IPS-NIHi7 (cell line): ENCODE measurements around the gene NIPBL.
"Not testable (repeated sequence)": the region's sequence is repeated elsewhere in the genome, so short reads cannot be mapped to it uniquely, and the experiment has no call there.

Experiments used
- DNase-seq: peaks from one replicate; pipeline ENCODE4 v3.0.0; 2012; ENCODE audit warnings: mixed read lengths; ENCODE audit errors: extremely low spot score

The NIPBL gene

DNA sequence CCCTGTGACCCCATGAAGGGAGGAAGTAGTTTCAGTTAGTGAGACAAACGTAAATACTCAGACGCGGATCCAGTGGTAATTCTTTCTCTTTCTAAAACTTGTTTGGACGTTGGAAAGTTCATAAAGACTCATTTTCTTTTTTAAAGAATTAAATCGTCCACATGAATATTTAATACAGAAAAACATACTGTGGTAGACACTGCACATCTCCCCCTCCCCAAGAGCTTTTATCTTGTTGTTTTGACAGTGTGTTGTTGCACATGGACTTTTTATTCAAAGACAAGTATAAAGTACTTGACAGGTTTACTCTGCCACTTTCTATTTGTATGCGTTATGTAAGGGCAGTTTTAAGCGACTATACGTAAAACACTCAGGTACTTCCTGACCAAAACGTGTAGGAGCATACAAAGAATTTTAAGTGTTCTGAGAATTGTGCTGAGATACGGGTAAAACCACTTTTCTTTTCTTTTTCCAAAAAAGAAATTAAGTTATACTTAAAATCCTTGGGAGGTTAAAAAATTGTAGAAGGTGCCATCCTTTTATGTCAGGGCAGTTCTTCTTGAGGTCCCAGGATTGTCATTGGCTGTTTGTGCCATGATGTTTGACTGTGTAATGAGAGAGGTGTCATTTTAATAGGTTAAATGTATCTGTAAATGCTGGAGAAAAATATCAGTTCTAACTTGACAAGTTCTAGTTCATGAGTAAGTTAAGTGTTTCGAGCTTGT, 1.3 kb downstream of the NIPBL start:
- DNase-seq: no peak

DNA sequence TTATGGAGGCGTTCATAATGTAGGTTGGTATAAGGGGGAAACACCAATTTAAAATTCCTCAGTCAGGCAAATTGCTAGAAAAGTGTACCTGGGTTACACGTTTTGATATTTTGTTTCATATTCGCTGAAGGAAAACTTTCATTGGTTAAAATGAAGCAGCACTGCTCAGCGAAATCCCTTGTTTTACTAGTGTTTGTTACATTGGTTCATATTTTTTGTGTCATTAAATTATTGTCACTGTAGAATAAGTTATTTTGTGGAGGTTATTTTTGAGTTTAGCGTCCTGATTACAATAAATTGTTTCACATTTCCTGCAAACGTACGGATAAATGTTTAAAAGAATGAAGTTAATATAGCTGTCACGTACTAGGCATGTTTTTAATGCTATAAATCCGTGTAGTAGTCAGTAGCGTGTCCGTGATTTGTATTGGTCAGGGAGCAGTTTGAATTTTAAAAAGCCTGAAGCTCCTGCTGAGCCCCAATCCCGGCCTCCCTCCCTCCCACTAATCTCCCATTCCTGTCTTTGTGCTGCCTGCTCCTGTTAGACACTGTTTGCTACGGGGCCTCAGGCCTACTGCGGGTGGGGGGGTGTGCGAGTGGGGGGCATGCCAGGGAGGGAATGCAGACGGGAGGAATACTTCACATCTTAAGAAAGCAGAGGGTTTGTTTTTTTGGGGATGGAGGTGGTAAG, 2.0 kb downstream of the NIPBL start:
- DNase-seq: peak; percentile 78

DNA sequence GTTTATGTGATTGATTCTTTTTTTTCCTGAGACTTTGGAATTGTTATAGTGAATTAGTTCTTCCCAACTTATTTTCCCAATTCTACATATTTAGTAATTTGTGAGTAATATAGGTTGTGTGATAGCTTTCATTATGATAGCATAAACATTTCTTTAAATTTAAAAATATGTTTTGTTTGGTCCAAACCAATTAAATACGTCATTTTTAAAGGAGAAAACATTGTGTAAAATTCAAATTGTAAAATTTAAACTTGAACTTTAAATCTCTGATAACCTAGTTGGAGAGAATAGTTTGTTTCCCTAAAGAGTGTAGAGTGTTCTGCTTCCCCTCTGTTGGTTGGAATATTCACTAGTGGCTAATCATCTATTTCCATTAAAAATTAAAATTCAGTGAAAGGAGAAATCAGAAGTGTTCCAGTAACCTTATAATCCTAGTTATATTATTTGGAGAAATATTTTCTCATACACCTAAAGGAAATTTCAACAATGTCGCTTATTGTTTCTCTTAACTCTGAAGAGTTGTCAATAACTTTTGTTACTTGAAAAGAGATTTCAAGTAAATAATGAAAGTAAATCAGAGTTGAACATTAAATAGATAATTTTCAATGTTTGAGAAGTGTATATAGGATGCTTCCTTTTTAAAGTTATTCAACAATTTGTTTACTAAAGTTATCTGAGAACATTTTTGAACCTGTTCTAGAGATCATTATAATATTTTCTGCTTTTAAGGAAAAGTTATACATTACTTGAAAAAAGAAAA, 2.9 kb downstream of the NIPBL start:
- DNase-seq: no peak

DNA sequence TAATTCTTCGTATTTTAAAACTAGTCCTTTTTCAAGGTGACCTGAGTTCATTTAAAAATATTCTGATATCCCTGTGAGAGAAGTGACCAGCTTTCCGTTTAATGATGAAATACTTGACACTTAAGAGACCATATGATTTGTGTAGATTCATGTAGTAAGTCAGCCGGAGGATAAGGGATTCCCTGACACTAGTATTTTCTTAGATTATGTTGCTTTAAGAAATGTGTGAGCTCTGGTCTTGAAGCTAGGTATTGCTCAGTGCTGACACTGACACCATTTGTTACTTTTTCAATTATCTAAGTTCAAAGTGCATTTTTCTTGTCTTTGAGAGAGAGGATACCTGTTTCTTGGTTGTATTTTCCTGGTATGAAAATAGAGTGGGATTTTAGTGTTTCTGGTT, 4.2 kb downstream of the NIPBL start:
- DNase-seq: no peak

DNA sequence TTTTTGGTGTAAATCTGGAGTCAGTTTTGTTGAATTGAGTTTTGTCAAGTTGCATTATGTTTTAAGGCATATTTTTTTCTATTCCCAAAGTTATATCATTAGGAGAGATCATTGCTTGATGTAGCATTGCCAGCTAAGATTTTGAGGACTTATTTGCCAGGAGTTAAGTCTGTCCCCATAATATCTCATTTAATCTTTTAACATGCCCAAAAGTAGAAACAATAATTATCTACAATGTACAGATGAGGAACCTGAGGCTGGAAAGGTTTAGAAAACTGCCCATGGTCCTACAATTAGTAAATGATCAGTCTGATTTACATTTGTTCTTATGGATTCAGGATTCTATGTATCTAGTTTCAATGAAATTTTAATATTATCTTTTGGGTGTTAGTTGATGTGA, 4.7 kb downstream of the NIPBL start:
- DNase-seq: no peak

DNA sequence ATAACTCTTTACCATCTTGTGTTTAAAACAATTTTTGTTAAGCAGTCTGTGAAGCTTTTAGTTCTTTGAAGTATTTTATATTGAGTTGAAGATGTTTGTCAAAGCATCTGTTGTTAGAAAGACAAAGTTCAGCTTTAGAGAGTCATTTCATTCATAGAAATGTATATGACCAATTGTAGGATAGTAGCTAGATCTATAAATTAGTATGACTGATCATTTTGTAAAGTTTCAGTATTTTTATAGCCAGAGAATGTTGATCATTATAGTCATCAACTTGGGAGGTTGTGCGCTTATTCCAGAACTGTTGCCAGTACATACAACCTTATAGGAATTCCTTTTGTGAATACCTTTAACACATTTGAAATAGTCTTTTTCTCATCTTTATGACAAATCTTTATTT, 5.2 kb downstream of the NIPBL start:
- DNase-seq: no peak

DNA sequence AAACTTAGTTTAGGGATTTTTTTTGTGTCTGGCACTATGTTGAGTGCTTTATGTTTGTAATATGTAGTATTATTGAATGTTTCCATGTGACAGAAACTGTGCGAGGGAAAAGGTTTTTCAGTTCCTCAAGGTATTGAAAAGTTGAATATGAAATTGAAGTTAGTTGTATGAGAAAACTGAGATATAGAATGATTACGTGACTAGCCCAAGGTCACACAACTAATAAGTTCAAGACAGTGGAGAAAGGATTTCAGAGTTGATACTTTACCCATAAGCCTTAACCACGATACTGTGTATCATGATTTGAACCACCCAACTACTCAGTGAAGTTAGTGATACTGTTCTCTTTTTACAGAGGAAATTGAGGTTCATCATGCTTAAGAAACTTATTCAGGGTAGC, 5.7 kb downstream of the NIPBL start:
- no peak for DNase-seq

DNA sequence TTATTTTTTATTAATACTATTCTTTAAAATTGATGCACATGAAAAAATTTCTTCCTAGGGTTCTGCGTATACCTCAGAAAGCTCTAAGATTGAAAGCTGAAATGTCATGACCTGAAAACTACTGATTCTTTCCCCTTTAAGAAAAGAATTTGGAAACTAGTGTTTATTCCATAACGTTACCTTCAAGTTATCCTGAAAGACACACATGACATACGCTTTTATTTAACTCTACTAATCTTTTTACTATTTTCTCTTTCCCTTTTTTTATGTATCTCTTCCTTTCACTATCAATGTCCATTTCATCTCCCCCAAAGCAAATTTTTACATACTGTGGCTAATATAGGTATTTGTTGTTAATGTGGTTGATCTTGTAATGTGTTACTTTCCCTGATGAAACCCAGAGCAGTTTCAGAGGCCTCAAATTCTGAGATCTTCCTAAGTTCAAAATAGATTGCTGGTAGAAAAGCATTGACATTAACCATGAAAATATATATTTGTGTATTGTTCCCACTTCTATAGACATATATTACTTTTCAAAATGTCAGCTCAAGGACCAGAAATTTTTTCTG, 7.4 kb downstream of the NIPBL start:
- no peak for DNase-seq

DNA sequence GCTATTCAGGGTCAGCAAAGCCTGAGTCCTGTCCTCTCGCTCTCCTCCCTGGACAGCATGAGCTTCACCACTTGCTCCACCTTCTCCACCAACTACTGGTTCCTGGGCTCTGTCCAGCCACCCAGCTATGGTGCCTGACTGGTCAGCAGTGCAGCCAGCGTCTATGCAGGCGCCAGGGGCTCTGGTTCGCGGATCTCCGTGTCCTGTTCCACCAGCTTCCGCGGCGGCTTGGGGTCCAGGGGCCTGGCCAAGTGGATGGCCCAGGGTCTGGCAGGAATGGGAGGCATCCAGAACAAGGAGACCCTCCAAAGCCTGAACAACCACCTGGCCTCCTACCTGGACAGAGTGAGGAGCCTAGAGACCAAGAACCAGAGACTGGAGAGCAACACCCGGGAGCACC, 8.6 kb downstream of the NIPBL start:
- no peak for DNase-seq

DNA sequence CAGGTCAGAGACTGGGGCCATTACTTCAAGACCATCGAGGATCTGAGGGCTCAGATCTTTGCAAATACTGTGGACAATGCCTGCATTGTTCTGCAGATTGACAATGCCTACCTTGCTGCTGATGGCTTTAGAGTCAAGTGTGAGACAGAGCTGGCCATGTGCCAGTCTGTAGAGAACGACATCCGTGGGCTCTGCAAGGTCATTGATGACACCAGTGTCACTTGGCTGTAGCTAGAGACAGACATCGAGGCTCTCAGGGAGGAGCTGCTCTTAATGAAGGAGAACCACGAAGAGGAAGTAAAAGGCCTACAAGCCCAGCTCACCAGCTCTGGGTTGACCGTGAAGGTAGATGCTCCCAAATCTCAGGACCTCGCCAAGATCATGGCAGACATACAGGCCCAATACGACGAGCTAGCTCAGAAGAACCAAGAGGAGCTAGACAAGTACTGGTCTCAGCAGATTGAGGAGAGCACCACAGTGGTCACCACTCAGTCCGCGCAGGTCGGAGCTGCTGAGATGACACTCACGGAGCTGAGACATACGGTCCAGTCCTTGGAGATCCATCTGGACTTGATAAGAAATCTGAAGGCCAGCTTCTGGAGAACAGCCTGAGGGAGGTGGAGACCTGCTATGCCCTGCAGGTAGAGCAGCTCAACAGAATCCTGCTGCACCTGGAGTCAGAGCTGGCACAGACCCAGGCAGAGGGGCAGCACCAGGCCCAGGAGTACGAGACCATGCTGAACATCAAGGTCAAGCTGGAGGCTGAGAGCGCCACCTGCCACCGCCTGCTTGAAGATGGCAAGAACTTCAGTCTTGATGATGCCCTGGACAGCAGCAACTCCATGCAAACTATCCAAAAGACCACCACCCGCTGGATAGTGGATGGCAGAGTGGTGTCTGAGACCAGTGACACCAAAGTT, 9.3 kb downstream of the NIPBL start:
- no peak for DNase-seq

DNA sequence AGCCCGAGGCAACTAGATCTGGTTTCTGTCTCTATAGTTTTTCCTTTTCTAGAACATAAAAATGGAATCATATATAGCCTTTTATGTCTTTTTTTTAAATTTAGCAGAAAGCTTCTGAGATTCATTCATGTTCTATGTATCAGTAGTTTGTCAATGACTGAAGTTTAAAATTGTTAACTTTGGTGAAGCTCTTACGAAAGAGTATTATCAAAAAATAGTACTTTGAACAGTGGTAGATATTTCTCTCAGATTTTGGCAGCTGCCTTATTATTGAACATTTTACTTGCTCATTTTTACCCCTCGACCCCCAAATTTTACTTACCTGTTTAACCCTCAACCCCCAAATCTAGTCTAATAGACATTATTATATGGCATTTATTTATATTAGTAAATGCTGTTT, 10.2 kb downstream of the NIPBL start:
- DNase-seq: no peak

DNA sequence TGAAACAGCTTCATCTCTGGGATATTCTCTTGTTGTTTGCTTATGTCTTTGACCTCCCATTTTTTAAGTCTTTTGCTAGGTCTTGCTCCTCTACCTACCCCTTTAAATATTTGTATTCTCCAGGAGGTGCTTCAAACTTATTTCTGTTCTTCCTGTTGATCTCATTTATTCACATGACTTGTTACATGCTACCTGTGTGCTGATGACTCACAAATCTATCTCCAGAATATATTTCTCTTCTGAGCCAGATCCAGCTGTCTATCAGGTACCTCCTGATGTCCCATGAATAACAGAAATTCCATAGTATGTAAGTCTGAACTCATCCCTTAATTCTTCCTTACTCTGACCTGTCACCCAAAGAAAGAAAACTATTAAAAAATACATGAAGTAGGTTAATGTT, 11.0 kb downstream of the NIPBL start:
- DNase-seq: no peak

DNA sequence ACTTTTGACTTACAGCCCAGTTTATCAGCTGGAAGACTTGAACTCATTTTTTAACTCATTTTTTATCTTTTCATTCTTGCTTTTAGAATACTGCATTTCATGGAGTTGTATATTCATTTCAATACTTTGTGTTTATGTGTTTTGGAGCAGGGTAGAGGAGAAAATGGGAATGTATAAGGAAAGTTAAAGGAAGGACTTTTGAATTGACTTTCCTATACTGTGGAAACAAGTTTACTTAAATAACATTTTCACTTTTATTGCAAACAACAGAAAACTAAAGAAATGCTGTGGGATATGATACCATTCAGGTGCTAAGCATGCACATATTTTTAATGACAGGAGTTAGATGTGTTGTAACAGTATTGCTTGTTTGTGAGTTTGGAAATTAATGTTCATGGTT, 11.7 kb downstream of the NIPBL start:
- no peak for DNase-seq

DNA sequence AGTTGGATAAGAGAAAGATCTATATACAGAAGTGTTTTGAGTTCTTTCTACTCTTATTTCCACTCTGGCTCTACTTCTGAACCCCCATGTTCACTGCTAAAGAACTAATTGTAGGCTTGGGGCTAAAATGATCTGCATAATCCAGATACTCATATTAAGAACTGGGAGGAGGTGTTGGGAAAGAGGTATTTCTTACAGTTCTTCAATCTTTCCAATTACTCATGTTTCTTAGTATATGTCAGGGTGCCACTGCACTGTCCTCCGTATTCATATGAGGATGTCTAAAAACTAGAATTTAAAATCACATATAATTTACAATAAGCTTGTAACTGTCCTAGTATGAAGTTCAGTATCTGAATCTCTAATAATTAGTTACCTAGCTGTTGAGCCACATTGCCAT, 12.7 kb downstream of the NIPBL start:
- DNase-seq: no peak

DNA sequence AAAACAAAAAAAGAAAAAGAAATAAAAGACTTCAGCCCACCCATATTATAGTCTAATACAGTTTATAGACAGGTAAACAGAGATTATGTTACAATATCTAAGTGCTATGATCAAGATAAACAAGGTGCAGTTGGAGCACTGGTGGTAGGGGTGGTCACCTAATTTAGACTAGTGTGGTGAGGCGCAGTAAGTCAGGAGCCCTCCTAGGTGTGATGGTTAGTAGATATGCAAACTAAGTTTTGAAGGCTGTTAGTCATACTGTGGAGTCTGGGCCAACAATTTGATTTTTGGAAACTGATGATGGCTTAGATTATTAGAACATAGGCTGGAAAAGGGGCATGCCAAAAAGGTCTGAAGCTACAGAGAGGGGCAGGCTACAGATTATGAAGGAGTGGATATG, 14.7 kb downstream of the NIPBL start:
- DNase-seq: no peak

DNA sequence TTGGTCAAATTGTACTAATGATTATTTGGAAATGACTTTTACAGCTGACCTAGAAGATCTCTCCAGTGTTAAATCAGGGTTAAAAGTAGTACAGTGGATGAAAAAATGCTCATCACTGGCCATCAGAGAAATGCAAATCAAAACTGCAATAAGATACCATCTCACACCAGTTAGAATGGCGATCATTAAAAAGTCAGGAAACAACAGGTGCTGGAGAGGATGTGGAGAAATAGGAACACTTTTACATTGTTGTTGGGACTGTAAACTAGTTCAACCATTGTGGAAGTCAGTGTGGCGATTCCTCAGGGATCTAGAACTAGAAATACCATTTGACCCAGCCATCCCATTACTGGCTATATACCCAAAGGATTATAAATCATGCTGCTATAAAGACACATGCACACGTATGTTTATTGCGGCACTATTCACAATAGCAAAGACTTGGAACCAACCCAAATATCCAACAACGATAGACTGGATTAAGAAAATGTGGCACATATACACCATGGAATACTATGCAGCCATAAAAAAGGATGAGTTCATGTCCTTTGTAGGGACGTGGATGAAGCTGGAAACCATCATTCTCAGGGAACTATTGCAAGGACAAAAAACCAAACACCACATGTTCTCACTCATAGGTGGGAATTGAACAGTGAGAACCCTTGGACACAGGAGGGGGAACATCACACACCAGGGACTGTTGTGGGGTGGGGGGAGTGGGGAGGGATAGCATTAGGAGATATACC, 15.7 kb downstream of the NIPBL start:
- not testable (repeated sequence) for DNase-seq

DNA sequence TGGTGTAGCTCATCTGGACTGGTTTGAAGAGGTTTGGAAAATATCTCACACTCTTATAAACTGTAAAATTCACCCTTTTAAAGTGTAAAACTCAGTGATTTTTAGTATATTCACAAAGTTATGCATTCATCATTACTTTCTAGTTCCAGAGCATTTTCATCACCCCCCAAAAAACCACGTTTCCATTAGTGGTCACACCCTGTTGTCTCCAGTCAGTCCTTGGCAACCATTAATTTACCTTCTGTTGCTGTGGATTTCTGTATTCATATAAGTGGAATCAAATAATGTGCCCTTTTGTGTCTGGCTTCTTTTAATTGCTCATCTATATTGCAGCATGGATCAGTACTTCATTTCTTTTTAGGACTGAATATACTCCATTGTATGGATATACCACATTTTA, 18.4 kb downstream of the NIPBL start:
- DNase-seq: no peak

DNA sequence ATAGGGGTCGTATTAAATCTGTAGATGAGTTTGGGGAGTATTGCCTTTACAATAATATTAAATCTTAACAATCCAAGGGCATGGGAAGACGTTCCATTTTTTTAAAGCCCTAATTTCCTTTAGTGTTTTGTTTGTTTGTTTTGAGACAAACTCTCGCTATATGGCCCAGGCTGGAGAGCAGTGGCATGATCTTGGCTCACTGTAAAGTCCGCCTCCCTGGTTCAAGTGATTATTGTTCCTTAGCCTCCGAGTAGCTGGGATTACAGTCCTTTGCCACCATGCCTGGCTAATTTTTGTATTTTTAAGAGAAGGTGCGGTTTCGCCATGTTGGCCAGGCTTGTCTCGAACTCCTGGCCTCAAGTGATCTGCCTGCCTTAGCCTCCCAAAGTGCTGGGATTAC, 19.9 kb downstream of the NIPBL start:
- no peak for DNase-seq

DNA sequence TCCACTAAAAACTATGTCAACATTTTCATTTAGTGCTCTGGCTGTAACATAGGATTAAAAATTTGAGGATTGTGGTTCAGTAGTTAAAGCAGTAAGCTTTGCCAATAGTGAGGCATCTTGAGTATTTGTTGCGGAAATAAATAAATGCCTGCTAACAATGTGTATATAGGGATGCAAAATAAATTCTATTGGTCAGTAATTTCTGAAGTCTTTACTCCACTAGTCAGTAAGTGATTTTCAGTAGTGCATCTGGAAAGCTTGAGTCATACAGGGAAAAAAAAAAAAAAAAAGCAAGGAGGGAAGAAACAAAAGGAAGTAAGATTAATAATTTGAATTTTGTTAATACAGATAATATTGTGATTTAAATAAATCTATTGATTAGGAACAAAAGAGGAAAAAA, 21.0 kb downstream of the NIPBL start:
- DNase-seq: no peak

DNA sequence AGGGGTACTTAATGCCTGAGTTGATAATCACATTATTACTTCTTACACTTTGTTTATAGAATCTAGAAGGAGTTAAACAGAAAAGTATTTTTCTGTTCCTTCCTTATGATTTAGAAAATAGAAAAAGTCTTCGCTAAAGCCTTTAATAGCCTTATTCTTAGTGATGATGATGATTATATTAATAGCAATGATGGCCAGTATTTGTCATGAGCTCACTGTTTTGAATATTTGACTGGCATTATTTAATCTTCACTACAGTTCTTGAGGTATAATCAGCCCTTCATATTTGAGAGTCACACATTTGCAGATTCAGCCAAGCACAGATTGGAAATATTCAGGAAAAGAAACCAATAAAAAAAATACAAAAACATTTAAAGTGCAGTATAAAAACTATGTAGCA, 23.3 kb downstream of the NIPBL start:
- no peak for DNase-seq

DNA sequence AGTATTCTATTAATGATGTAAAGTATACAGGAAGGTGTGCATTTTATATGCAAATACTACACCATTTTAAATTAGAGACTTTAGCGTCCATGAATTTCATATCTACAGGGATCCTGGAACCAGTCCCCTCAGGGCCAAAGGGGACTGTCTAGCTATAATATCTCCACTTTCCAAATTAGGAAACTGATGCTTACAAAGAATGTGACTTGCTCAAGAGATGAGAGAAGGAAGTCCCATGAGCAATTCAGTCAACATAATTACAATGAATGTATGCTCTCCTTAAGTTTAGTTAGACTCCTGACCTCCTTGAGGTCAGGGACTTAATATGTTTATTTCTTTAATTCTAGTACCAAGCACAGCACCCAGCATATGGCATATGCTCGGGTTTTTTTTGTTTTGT, 23.7 kb downstream of the NIPBL start:
- DNase-seq: no peak
